Kasumi-1 (cell line): ENCODE data around the gene ATP4B.

Experiments
- DNase-seq, 2 experiments: peaks; one replicate each; lab custom pipeline; 2025; lab: John Stamatoyannopoulos, UW

Gene ATP4B

DNA sequence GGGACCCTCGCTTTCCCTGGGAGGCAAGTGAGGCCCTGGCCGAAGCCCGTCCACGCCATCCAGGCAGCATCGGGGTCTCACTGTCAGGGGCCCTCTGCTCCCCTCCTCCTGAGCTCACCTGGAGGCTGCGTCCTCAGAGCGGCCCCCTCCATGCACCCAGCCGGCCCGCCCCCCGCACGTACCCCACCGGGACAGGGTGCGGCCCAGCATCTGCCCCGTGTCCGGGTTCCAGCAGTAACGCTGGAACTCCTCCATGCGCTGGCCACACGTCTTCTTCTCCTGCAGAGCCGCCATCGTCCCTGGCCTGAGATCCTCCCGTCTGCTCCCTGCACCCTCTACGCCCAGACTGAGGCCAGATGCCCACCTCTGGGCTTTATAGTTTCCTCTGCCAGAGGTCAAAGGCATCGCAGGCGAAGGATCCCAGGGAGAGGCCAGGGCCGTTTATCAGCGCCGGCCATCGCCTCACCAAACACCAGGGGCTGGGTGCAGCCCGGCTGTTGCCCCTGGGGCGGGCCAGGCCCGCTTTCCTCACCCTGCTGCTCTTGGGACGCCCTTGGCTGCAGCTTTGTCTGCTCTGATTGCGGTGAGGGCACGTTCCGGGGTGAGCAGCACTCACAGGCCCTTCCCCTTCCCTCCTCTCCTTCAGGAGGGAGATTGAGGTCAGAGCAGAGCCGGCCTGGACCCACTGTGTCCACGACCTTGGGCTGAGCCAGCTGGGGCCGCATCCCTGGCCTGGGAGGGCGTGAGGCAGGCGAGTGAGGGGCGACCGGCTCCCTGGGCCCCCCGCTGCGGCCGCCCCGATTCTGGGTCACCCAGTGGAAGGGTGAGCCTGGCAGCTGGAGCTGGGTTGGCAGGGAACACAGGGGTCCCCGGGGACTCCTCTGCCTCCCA is at the start of gene ATP4B:
Gene ATP4B, minus strand, starts transcription at position 348 of the 891 bp plus-strand sequence. Its CDS starts 54 bp downstream, at position 294.
- no peak for DNase-seq

DNA sequence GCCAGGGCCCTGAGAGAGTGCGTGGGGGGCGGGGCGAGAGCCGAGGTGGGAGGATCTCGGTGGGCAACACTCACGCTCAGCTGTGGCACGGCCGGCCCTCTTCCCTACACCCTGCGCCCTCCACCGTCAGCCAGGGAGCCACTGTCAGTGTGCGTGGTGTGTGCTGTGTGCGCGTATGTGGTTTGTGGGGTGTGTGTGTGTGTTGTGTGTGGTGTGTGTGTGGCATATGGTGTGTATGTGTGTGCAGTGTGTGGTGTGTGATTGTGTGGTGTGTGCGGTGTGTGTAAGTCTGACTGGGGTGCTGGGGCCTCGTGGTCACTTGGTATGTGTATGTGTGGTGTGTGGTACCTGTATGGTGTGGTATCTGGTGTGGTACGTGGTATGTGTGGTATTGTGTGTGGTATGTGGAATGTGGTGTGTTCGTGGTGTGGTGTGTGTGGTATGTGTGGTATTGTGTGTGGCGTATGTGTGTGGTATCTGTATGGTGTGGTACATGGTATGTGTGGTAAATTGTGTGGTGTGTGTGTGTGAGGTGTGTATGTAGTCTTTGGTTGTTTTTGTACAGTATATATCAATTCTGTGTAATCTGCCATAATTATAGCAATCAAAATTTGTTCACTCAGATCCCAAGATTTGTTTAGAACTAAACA is 14.1 kb upstream of the ATP4B start:
- no peak for DNase-seq

DNA sequence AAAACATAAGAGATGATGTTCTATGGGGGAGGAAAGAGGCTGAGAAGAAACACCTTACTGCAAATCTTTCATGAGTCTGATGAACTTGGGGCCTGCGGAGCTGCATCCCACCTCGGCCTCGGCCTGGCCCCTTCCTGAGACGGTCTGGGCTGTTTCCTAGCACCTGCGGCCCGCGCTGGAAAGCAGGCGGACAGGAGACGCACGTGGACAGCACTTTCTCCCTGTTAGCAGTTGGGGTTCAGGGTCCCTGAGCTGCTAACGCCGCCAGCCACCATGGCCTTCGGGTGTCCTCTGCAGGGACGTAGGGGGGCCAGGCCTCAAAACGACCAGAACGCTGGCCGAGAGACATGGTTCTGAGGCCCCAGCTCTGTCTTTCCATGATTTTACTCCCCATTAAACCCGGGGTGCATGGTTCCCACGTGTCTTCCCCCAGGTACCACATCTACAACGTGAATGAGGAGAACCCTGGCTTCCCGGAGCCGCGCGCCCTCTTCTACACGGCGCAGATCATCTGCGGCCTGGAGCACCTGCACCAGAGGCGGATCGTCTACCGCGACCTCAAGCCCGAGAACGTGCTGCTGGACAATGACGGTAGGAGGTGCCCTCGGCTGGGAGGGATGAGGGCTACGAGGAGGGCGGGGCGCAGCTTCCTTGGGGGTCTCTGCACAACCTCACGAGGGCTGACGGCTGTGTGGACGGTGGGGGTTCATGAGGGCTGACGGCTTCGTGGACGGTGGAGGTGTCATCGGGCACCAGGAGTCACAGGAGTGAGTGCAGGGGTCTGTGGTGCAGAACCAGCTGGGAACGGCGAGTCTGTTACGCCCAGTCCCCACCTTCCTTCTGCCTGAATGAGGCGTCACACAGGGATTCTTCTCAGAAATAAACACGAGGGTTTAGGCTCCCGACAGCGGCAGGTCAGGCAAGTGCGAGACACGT is 13.3 kb upstream of the ATP4B start:
- no peak for DNase-seq

DNA sequence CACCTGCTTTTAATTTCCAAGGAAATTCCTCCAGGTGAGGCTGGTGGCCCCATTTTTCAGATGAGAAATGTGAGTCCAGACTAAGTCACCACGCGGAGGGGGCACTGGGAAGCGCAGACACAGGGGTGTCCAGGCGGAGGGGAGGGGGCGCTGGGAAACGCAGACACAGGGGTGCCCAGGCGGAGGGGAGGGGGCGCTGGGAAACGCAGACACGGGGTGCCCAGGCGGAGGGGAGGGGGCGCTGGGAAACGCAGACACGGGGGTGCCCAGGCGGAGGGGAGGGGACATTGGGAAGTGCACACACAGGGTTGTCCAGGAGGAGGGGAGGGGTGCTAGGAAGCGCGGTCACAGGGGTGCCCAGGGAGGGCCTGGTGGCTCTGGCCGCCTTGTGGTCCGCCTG is 12.5 kb upstream of the ATP4B start:
- no peak for DNase-seq

DNA sequence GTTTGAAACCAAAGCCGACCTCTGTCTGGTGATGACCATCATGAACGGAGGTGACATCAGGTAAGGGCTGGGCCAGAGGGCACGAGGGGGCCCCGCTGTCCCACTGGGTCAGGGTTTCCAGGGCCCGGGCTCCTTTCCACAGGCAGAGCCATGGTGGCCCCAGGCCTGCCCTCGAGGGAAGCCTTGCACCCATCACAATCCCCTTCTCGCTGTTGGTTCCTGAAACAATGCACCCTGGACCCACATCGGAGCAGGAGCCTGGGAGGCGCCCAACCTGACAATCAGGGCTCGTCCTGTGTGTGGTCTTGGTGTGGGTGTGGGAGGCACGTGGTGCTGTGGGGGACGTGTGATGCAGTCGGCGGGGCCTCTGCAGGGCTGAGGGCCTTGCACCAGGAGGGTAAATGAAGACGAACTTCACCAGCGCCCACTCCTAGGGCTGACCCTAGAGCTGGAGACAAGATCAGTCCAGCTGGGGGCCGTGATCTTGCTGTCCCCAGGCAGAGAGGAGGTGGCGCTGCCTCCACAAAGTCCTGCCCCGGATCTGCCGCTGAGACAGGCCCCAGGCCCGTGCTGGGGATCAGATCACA is 11.8 kb upstream of the ATP4B start:
- no peak for DNase-seq

DNA sequence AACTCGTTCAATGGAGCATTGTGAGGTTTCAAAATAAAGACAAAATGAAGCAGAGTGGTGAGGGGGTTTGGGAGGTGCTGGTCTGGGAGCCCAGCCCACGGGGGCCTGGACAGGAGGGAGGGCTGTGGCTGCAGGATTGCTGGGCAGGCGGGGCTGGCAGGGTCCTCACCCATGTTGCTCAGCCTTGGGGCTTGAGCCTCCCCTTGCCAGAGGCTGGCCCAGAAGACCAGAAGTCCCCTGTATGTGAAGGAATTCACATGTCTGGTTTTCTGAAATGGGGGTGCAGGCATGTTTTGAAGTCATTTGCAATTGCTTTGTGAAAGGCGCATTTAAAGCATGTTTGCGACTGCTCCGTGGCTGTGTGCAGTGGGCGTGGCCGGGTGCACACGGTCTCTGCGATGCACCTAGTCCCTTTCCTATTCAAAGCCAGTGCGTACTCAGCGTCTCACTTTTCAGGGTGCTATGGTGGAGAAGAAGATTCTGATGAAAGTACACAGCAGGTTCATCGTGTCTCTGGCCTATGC is 11.3 kb upstream of the ATP4B start:
- DNase-seq, result no peak

DNA sequence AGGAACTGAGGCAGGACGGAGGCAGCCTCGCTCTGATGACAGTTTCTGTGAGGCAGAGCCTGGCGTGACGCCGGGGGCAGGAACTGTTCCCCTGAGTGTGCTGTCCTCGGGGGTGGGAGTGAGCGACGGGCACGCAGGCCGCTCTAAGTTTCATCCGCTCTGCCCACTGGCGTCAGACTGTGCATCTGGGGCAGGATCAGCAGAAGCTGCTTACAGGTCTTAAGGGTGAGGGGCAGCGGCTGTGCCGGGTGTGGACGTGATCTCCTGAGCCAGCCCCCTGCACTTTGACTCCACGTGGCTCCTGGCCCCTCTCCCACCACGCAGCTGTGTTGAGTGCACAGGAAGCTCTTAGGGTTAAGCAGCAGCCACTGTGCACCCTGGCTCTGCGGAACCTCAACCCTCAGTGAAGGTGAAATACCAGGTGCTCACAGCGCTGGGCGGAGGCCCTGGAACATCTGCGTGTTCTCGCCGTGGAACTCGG is 10.5 kb upstream of the ATP4B start:
- DNase-seq, result no peak

DNA sequence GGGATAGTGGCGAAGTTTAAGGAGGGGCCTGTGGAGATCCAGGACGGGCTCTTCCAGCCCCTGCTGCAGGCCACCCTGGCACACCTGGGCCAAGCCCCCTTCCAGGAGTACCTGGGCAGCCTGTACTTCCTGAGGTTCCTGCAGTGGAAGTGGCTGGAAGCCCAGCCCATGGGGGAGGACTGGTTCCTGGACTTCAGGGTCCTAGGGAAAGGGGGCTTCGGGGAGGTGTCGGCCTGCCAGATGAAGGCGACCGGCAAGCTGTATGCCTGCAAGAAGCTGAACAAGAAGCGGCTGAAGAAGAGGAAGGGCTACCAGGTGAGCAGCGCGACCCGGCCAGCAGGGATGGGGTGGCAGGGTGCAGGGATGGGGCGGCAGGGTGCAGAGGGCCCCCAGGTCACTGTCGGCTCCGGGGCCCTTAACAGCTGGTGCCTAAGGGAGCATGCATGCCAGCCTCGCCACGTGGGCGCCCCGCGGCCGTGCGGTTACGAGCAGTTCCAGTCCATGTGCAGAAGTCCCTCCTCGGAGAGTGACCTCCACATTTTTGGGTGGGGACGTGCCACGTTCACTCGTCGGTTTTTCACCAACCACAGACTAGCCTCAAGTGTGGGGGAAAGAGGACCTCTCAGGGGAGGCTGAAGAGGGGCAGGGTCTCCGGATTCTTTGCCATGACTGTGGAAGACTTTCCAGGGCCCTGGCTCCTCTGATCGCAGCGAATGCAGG is 9.9 kb upstream of the ATP4B start:
- DNase-seq, result no peak

DNA sequence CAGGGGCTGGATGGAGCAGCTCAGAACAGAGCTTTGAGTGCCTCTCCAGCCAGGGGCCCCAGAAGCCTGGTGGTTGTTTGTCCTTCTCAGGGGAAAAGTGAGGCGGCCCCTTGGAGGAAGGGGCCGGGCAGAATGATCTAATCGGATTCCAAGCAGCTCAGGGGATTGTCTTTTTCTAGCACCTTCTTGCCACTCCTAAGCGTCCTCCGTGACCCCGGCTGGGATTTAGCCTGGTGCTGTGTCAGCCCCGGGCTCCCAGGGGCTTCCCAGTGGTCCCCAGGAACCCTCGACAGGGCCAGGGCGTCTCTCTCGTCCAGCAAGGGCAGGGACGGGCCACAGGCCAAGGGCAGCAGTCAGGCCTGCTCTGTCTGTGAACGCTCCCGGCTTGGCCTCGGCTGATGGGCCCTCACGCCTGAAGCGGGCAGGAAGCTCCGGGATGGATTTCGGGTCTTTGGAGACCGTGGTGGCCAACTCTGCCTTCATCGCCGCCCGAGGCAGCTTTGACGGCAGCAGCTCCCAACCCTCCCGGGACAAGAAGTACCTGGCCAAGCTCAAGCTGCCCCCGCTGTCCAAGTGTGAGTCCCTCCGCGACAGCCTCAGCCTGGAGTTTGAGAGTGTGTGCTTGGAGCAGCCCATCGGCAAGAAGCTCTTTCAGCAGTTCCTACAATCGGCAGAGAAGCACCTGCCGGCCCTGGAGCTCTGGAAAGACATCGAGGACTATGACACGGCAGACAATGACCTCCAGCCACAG is 9.1 kb upstream of the ATP4B start, which contains the start of gene GRK1:
Gene GRK1, plus strand, starts transcription at position 269 of the 751 bp plus-strand sequence. Its CDS starts 168 bp downstream, at position 437.
- DNase-seq, result no peak

DNA sequence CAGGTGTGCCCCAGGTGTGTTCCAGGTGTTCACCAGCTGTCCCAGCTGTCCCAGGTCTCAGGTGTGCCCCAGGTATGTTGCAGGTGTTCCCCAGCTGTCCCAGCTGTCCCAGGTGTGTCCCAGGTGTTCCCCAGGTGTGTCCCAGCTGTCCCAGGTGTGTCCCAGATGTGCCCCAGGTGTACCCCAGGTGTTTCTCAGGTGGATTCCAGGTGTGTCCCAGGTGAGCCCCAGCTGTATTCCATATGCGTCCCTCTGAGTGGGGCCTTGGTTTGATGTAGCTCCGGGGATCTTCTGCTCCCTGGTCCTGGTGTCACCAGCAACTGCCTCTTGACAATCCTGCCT is 8.3 kb upstream of the ATP4B start:
- no peak for DNase-seq

DNA sequence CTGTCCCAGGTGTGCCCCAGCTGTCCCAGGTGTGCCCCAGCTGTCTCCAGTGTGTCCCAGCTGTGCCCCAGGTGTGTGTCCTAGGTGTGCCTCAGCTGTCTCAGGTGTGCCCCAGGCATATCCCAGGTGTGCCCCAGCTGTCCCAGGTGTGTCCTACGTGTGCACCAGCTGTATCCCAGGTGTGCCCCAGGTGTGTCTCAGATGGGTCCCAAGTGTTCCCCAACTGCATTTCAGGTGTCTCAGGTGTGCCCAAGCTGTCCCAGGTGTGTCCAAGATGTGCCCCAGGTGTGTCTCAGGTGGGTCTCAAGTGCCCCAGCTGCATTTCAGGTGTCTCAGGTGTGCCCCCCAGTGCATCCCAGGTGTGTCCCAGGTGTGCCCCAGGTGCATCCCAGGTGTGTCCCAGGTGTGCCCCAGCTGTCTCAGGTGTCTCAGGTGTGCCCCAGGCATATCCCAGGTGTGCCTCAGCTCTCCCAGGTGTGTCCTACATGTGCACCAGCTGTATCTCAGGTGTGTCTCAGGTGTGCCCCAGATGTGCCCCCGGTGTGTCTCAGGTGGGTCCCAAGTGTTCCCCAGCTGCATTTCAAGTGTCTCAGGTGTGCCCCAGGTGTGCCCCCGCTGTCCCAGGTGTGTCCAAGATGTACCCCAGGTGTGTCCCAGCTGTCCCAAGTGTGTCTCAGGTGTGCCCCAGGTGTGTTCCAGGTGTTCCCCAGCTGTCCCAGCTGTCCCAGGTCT is 7.8 kb upstream of the ATP4B start:
- DNase-seq, result no peak

DNA sequence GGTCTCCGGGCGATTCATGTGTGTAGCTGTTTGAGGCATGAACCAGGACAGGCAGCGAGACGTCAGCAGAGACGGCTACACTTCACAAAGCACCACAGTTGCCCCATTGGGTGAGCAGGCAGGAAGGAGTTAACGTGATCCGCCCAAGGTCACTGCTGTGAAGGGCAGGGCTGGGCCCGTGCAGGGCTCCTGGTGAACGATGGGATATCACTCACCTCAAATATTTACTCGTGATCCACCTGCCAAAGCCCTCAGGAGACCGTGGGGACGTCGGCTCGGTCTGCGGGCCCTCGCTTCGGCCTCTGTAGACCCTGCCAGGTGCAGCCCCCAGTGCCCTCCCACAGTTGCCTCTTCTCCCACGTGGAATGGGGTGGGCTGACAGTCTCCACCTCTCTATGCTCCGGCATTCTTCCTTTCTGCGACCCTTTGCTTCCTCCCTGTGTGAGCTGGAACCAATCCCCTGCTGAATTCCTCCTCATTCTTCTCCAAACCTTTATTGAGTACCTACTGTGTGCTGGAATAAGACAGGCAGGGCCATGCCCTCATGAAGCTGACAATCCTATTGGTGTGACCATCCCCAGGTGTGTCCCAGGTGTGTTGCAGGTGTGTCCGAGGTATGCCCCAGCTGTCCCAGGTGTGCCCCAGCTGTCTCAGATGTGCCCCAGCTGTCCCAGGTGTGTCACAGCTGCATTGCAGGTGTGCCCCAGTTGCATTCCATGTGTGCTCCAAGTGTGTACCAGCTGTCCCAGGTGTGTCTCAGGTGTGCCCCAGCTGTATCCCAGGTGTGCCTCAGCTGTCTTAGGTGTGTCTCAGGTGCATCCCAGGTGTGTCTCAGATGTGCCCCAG is 7.0 kb upstream of the ATP4B start:
- no peak for DNase-seq

DNA sequence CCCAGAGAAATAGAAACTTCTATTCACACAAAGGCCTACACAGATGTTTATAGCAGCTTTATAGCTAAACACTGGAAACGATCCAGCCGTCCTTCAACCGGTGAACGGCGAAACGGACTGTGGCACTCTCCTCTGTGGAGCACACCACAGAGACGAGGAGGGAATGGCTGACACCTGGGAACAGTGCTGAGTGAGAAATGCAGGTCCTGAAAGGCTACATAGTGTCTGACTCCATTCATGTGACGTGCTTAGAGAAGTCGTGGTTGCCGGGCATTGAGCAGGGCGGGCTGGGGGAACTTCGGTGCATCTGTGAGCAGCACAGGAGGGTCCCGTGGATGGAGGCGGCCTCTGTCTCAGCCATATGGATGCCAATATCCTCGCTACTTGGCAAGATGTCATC is 5.9 kb upstream of the ATP4B start:
- no peak for DNase-seq

DNA sequence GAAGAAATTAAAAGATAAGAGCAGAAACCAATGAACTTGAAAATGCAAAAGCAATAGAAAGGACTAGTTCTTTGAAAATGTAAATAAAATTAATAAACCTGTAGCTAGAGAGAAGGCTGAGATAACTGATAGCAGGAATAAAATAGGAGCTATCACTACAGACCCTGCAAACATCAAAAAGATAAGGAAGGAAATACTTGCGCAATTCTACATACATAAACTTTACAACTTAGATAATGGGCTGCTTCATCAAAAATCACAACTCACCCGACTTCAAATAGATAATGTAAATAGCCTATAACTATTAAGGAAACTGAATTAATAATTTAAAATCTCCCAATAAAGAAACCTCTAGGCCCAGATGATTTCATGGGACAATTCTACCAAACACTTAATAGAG is 3.5 kb upstream of the ATP4B start:
- no peak for DNase-seq

DNA sequence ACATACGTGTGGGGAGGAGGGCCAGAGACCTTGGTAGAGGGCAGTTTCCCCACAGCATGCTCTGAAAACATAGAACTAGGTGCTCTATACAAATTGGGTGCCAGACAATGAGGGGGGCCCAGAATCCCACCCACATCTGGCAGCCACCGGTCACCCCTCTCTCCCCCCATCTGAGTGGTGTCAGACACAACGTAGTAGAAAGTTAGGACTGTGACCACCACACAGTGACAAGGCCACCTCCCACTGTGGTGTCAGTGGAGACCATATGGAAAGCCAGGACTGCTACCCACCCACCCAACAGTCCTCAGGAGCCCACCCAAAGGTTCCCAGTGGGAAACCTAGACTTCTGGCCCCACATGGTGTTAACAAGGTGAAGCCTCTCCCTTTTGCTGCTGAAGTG is 2.1 kb upstream of the ATP4B start:
- DNase-seq, result no peak

DNA sequence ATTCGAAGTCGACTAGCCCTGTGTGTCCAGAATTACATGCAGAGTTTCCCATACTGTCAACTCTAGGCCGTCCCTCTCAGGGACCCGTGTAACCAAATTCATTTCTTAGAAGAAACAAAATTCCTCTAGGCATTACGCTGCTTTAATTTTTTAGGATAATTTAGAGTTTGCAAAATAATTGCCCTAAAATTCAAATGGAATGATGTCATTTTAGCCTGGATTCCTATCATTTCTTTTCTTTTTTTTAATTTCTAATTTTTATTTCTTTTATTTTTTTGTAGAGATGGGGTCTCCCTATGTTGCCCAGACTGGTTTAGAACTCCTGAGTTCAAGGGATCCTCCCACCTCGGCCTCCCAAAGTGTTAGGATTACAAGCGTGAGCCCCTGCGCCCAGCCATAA is 1.3 kb upstream of the ATP4B start:
- DNase-seq, result no peak

DNA sequence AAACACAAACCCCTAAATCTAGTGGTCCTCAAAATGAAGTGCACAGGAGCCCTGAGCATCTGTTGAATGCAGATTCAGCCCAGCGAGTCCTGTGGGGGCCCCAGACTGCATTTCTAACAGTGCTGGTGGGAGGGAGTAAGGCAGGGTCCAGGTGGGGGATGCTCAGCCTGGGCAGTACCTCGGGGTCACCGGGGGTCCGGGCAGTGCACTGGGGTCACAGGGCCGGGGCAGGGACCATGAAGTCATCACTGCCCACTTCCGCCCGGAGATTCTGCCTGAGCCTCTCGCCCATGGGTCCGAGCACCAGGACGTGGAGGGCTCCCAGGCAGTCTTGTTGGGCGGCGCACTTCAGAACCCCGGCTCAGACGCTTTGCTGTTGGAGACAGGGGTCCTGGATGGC is 838 bp upstream of the ATP4B start:
- no peak for DNase-seq

DNA sequence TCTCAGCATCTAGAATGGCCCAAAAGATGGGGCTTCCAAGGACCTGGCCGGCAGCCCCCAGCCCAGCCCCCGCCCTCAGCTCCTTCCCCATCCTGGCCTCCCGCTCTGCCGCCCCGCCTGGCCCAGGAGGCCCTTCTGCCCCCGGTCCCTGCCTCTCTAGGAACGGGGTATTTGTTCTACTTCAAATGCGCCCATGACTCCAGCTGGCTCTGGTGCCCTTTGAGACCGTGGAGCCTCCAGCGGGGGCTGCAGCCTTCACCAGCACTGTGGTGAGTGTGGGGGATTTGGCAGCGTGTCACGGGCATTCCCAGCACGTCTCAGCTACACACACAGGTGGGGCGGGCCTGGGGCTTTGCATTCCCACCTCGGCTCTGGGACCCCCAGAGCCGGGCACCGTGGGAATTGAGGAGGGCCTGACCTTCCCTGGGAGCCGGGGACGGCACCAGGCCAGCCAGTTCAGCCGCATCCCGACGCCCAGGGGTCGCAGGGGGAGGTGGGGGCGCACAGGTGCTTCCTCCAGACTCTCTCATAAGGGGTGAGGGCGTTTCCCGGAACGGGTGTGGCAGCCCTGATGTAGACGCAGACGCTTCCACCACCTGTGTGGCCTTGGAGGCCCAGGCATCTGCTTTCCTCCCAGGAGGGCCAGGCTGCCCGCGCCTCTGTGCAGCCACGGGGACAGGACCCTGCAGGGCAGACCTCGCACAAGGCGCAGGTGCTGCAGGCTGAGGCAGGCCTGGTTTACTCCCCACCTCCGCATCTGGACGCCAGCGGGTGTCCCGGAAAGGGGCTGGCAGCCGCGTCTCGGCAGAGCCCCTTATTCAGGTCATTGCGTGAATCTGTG is 947 bp downstream of the ATP4B start:
- no peak for DNase-seq
